Endothelial cell of umbilical vein (primary cell): ENCODE results near the gene ACTL8. TPM values are rescaled to one million over a fixed set of nuclear protein-coding genes. Genes with fewer than 3 reads are reported as not detected.

Experiments used
- BruUV-seq: library from RNA; stranded (reverse); fragments of 400-500 nt; replicated peaks from 2 replicates; lab custom pipeline; 2021; lab: Mats Ljungman, UMichigan
- CTCF ChIA-PET: fragments of 300-600, 350-600 bp; sonication (Branson Sonifier 250); formaldehyde crosslinking; loops from one replicate; lab custom pipeline; 2021; ENCODE audit warnings: antibody characterized with exemption, inconsistent platforms; lab: Charles Lee
- POLR2A ChIA-PET: fragments of 300-600, 350-600 bp; sonication (Branson Sonifier 250); formaldehyde crosslinking; loops from one replicate; lab custom pipeline; 2021; ENCODE audit warnings: antibody characterized with exemption, inconsistent platforms; lab: Charles Lee
- DNase-seq: peaks from one replicate; pipeline ENCODE4 v3.0.0-alpha.2; 2011; ENCODE audit warnings: low read depth, low spot score
- FAIRE-seq: peaks from 2 replicates; lab custom pipeline; 2011; peaks lifted over from hg19 to GRCh38; lab: Jason Lieb, UNC
- H2AFZ ChIP-seq: 2 replicates; pipeline ENCODE4 v1.6.0; 2012; ENCODE audit warnings: low read depth, low read length, control low read depth, inconsistent platforms
- H3K27ac ChIP-seq: 2 replicates; pipeline ENCODE4 v1.5.1; 2011; ENCODE audit warnings: low read depth, mild to moderate bottlenecking, control low read depth, low read length, moderate library complexity; ENCODE audit not compliant: insufficient read depth
- H3K27me3 ChIP-seq, 2 experiments: 2 replicates each; pipeline versions ENCODE4 v1.6.0 to v1.6.1; 2011; ENCODE audit warnings: low read length in 2 of 2, mixed read lengths in 1 of 2; ENCODE audit not compliant: control insufficient read depth in 2 of 2, insufficient read depth in 2 of 2
- H3K36me3 ChIP-seq, 2 experiments: 2 replicates in 1 of 2; 3 replicates in 1 of 2; pipeline ENCODE4 v1.5.1; 2011; ENCODE audit warnings: low read length in 2 of 2, mild to moderate bottlenecking in 1 of 2, moderate library complexity in 1 of 2; ENCODE audit not compliant: control insufficient read depth in 2 of 2, insufficient read depth in 2 of 2; ENCODE audit errors: extremely low read depth in 1 of 2
- H3K4me1 ChIP-seq: 3 replicates; pipeline ENCODE4 v1.5.1; 2011; ENCODE audit warnings: mild to moderate bottlenecking, low read length; ENCODE audit not compliant: control insufficient read depth, insufficient read depth; ENCODE audit errors: extremely low read depth
- H3K4me2 ChIP-seq: 2 replicates; pipeline ENCODE4 v1.6.1; 2011; ENCODE audit warnings: low read length, control low read depth, mixed read lengths; ENCODE audit not compliant: insufficient read depth
- H3K4me3 ChIP-seq, 3 experiments: fragments of 200-600 bp in 1 of 3; sonication (generic), shearing (Covaris generic) in 1 of 3; replicated peaks in 1 of 3; 2 replicates each; pipeline ENCODE4 v1.5.1; 2011 to 2016; ENCODE audit warnings: control low read depth in 3 of 3, low read length in 3 of 3, mild to moderate bottlenecking in 2 of 3, inconsistent platforms in 1 of 3, low read depth in 1 of 3, moderate library complexity in 1 of 3; ENCODE audit not compliant: insufficient read depth in 1 of 3
- H3K79me2 ChIP-seq: 2 replicates; pipeline ENCODE4 v1.6.0; 2012; ENCODE audit warnings: low read length, inconsistent platforms; ENCODE audit not compliant: control insufficient read depth, insufficient read depth
- H3K9ac ChIP-seq: replicated peaks from 2 replicates; pipeline ENCODE3; 2011; ENCODE audit warnings: low read length, control low read depth; ENCODE audit not compliant: insufficient read depth; ENCODE audit errors: extremely low read depth
- H3K9me1 ChIP-seq: replicated peaks from 3 replicates; pipeline ENCODE4 v1.6.0; 2011; ENCODE audit warnings: mild to moderate bottlenecking, low read length; ENCODE audit not compliant: control insufficient read depth, insufficient read depth; ENCODE audit errors: extremely low read depth
- H3K9me3 ChIP-seq: replicated peaks from 2 replicates; pipeline ENCODE4 v1.5.1; 2012; ENCODE audit warnings: low read length, inconsistent platforms; ENCODE audit not compliant: control insufficient read depth, insufficient read depth
- H4K20me1 ChIP-seq: replicated peaks from 2 replicates; pipeline ENCODE3; 2011; ENCODE audit warnings: mild to moderate bottlenecking, low read length; ENCODE audit not compliant: control insufficient read depth, insufficient read depth; ENCODE audit errors: extremely low read depth
- CTCF ChIP-seq, 2 donors: IDR thresholded peaks; 1 replicate in 1 of 2; 2 replicates in 1 of 2; pipeline ENCODE4 v1.5.1; 2011; ENCODE audit warnings: low read length in 2 of 2, mild to moderate bottlenecking in 2 of 2, moderate library complexity in 2 of 2, control low read depth in 1 of 2, inconsistent platforms in 1 of 2, low read depth in 1 of 2; ENCODE audit not compliant: insufficient read depth in 1 of 2; ENCODE audit errors: extremely low read depth in 1 of 2
- EZH2 ChIP-seq: IDR thresholded peaks from 2 replicates; pipeline ENCODE4 v1.6.1; 2012; ENCODE audit warnings: borderline replicate concordance, low read depth, mild to moderate bottlenecking, moderate library complexity, low read length, inconsistent platforms; ENCODE audit not compliant: severe bottlenecking
- FOS ChIP-seq: IDR thresholded peaks from 2 replicates; pipeline ENCODE4 v1.6.1; 2011; ENCODE audit warnings: mild to moderate bottlenecking, low read length, moderate library complexity, borderline replicate concordance; ENCODE audit not compliant: insufficient read depth
- GATA2 ChIP-seq: IDR thresholded peaks from 2 replicates; pipeline ENCODE4 v1.7.0; 2011; ENCODE audit warnings: low read depth, mild to moderate bottlenecking, moderate library complexity, mixed read lengths, low read length; ENCODE audit not compliant: insufficient read length, insufficient read depth
- JUN ChIP-seq: IDR thresholded peaks from 2 replicates; pipeline ENCODE4 v1.6.1; 2011; ENCODE audit warnings: borderline replicate concordance, low read depth; ENCODE audit not compliant: insufficient read length, insufficient read depth
- MAX ChIP-seq: IDR thresholded peaks from 2 replicates; pipeline ENCODE4 v1.6.1; 2011; ENCODE audit not compliant: insufficient read depth, insufficient read length
- MYC ChIP-seq: IDR thresholded peaks from one replicate; pipeline ENCODE4 v1.6.1; 2011; ENCODE audit warnings: mild to moderate bottlenecking, low read depth, low read length
- POLR2A ChIP-seq: IDR thresholded peaks from 2 replicates; pipeline ENCODE4 v1.6.1; 2012; ENCODE audit warnings: low read depth, mild to moderate bottlenecking, control low read depth, low read length
- POLR2AphosphoS5 ChIP-seq: IDR thresholded peaks from 2 replicates; pipeline ENCODE4 v1.6.1; 2012; ENCODE audit warnings: low read depth, mild to moderate bottlenecking, control low read depth, low read length, moderate library complexity; ENCODE audit not compliant: insufficient read depth
- dilution Hi-C: fragments of 300-500 bp; cut with MboI; formaldehyde crosslinking; loops from one replicate; pipeline ENCODE4 v1.15.0; 2019; ENCODE audit warnings: low sequenced_read_pairs; ENCODE audit not compliant: extremely low pct_ligation_motif_present
- intact Hi-C: fragments of 100-400 bp; cut with micrococcal nuclease; formaldehyde crosslinking; loops from one replicate; pipeline ENCODE4 v1.10.0; 2022
- polyA plus RNA-seq, 4 experiments: library from polyadenylated mRNA; depleted of rRNA in 3 of 4; stranded (reverse) in 3 of 4; unstranded in 1 of 4; fragments of >200 nt; gene quantifications; 2 replicates each; pipeline versions ENCODE4 v1.2.1 to v1.2.3, GENCODE V29; 2011 to 2012; ENCODE audit warnings: missing spikeins in 1 of 4
- total RNA-seq: library from RNA; stranded (reverse); gene quantifications from 2 replicates; pipeline ENCODE4 v1.2.3, GENCODE V29; 2021

ACTL8 gene
- total and polyA plus RNA-seq, 2 donors (not counting 3 experiments of a cell fraction or from before 2014, with no cell fraction given) = not detected

- no peak overlapping the region for H2AFZ ChIP-seq
- no peaks in the 10 kb centered on the region for H3K4me1 ChIP-seq
- H3K4me2 ChIP-seq = no peak overlapping the region
- no peak overlapping the region for H3K9ac ChIP-seq
- no TSS peak for BruUV-seq
- intact Hi-C loops (no loop called here), dilution Hi-C loops (no loop called here)
- FAIRE-seq (no peak), DNase-seq (no peak)
- H3K27me3 ChIP-seq = no peaks in the 10 kb centered on the region
- no peaks in the 10 kb centered on the region for H4K20me1 ChIP-seq
- ChIA-PET CTCF (no interaction called here), POLR2A (no interaction called here)
- H3K9me1 ChIP-seq = no peaks in the 10 kb centered on the region
- H3K27ac ChIP-seq = no peak overlapping the region
- TF ChIP-seq JUN (no peak), EZH2 (no peak), MAX (no peak), POLR2AphosphoS5 (no peak), POLR2A (no peak), CTCF (IDR thresholded peaks at IDR 0.05; ENCODE audit: extremely low read depth in 1 of 2, insufficient read depth in 1 of 2, low read depth in 1 of 2, low read length in 2 of 2) (no peak), GATA2 (no peak), FOS (no peak), MYC (no peak)
- no peak overlapping the region for H3K4me3 ChIP-seq
- H3K9me3 ChIP-seq = no peaks in the 10 kb centered on the region
- H3K36me3 ChIP-seq = no peaks in the 10 kb centered on the region
- no peaks in the 10 kb centered on the region for H3K79me2 ChIP-seq
Observed at GRCh38 chr1:17725084-17725719, 29.9 kb upstream of the ACTL8 start.
